ENCODE data around the gene SOAT2. TPM values are rescaled to one million over a fixed set of nuclear protein-coding genes. Genes with fewer than 3 reads are reported as not detected.

SOAT2 gene
- polyA plus RNA-seq, 1 experiment = 0.34 TPM

DNA sequence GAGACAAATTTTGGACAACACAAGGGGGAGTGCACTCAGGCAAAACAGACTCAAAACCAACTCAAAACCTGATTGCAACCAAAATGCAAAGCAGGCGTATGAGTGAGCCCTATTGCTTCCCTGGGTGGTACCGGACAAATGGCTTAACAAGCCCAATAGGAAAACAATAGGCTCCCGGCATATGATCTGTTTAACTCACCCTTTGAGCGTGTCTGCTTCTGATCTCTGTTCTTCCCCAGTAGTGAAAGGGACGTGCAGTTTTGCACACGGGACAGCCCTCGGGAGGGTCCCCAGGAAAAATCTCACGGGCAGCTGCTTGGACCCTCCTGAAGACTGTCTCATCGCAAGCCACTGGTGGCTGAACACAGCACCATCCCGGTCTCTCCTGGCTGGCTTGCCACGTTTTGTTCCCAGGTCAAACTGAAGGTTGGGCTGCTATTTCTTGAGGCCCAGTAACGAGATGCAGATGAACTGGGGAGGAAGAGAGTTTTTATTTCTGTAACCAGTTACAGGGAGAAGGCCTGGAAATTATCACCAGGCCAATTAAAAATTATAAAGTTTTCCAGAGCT is 9.9 kb downstream of the SOAT2 start:
- TF ChIP-seq, protein P1, sequence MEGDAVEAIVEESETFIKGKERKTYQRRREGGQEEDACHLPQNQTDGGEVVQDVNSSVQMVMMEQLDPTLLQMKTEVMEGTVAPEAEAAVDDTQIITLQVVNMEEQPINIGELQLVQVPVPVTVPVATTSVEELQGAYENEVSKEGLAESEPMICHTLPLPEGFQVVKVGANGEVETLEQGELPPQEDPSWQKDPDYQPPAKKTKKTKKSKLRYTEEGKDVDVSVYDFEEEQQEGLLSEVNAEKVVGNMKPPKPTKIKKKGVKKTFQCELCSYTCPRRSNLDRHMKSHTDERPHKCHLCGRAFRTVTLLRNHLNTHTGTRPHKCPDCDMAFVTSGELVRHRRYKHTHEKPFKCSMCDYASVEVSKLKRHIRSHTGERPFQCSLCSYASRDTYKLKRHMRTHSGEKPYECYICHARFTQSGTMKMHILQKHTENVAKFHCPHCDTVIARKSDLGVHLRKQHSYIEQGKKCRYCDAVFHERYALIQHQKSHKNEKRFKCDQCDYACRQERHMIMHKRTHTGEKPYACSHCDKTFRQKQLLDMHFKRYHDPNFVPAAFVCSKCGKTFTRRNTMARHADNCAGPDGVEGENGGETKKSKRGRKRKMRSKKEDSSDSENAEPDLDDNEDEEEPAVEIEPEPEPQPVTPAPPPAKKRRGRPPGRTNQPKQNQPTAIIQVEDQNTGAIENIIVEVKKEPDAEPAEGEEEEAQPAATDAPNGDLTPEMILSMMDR (IDR thresholded peaks at IDR 0.05; ENCODE audit: insufficient read depth, low read depth, low read length) = no peak
- POLR2A ChIA-PET = no interaction called here
- Histone ChIP-seq H3K36me3 (ENCODE audit: control insufficient read depth, insufficient read depth, low read length) (no peaks in the 10 kb centered on the region), H3K4me3 (ENCODE audit: low read depth, low read length) (no peak overlapping the region), H3K27me3 (ENCODE audit: control insufficient read depth, insufficient read depth, low read length) (no peaks in the 10 kb centered on the region)
- no peak for DNase-seq (ENCODE audit: low read depth)
- CTCF ChIA-PET = interaction anchor here (0.8 to 1.2 kb wide), 2 partner anchors 10 to 14 kb away, joined by 5 read pairs; partner anchors contain the start of gene SOAT2

GRCh38 chr12:53113951-53114350 is 10.7 kb downstream of the SOAT2 start:
- no peak overlapping the region for H3K4me3 ChIP-seq (ENCODE audit: low read depth, low read length)
- ChIA-PET CTCF (interaction anchor here (0.8 to 1.2 kb wide), 2 partner anchors 11 to 15 kb away, joined by 5 read pairs; partner anchors contain the start of gene SOAT2), POLR2A (no interaction called here)
- no peaks in the 10 kb centered on the region for H3K36me3 ChIP-seq (ENCODE audit: control insufficient read depth, insufficient read depth, low read length)
- H3K27me3 ChIP-seq (ENCODE audit: control insufficient read depth, insufficient read depth, low read length) = no peaks in the 10 kb centered on the region
- TF ChIP-seq, protein P1 (IDR thresholded peaks at IDR 0.05; ENCODE audit: insufficient read depth, low read depth, low read length) = no peak
- no peak for DNase-seq (ENCODE audit: low read depth)

DNA sequence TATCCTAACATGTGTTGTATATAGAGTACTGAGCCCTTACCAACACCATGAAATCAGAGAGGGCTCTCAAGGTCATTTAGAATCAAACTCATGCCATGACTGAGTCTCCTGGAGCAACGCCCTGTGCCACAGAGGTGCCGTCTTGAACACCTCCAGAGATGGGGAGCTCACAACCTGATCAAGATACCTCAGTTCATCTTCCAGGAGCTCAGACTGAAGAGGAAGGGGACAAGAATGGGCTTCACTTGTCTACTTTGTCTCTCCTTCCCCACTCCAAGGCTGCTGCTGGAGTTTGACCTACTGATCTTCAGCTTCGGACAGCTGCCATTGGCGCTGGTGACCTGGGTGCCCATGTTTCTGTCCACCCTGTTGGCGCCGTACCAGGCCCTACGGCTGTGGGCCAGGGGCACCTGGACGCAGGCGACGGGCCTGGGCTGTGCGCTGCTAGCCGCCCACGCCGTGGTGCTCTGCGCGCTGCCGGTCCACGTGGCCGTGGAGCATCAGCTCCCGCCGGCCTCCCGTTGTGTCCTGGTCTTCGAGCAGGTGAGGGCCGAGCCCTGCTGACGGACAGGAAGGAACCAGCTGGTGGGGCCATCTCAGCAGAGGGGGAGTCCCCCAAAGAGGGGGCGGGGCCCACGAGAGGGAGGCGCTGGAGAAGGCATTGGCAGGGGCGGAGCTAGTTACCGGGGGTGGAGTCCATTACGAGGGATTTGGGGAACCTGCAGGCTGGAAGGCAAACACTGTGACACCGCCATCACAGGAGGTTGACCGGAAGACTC is 12.0 kb downstream of the SOAT2 start:
- Histone ChIP-seq H3K27me3 (ENCODE audit: control insufficient read depth, insufficient read depth, low read length) (no peaks in the 10 kb centered on the region), H3K36me3 (ENCODE audit: control insufficient read depth, insufficient read depth, low read length) (no peaks in the 10 kb centered on the region), H3K4me3 (ENCODE audit: low read depth, low read length) (no peak overlapping the region)
- TF ChIP-seq, protein P1 (IDR thresholded peaks at IDR 0.05; ENCODE audit: insufficient read depth, low read depth, low read length) = no peak
- POLR2A ChIA-PET = no interaction called here
- CTCF ChIA-PET = interaction anchor here (1.4 to 1.5 kb wide), 2 partner anchors 20 to 49 kb away, joined by 3 to 4 read pairs; no protein-coding TSS in a partner anchor
- DNase-seq (ENCODE audit: low read depth) = no peak

- TF ChIP-seq, protein P1 (IDR thresholded peaks at IDR 0.05; ENCODE audit: insufficient read depth, low read depth, low read length) = no peak
- CTCF ChIA-PET = interaction anchor here (1.4 to 1.5 kb wide), 2 partner anchors 19 to 50 kb away, joined by 3 to 4 read pairs; no protein-coding TSS in a partner anchor
Measured at GRCh38 chr12:53115891-53116648, 12.8 kb downstream of the SOAT2 start.

More at GRCh38 chr12:53115891-53116648, 12.8 kb downstream of the SOAT2 start:
- no peaks in the 10 kb centered on the region for H3K27me3 ChIP-seq (ENCODE audit: control insufficient read depth, insufficient read depth, low read length)
- POLR2A ChIA-PET = no interaction called here
- no peak for DNase-seq (ENCODE audit: low read depth)
- H3K4me3 ChIP-seq (ENCODE audit: low read depth, low read length) = no peak overlapping the region
- H3K36me3 ChIP-seq (ENCODE audit: control insufficient read depth, insufficient read depth, low read length) = no peaks in the 10 kb centered on the region
